C4-2B (cell line): ENCODE data around the gene PTPRT.

Experiments used
- H3K27ac ChIP-seq: fragments of 450-650 bp; 2 replicates; pipeline ENCODE4 v1.5.1; 2017
- ZFX ChIP-seq: fragments of 450-650 bp; IDR thresholded peaks from 2 replicates; pipeline ENCODE4 v1.6.1; 2017
- TF ChIP-seq, protein P1 (sequence below): fragments of 450-650 bp; conservative IDR thresholded peaks from 2 replicates; pipeline ENCODE4 v1.5.1; 2017; ENCODE audit warnings: mild to moderate bottlenecking

PTPRT gene

DNA sequence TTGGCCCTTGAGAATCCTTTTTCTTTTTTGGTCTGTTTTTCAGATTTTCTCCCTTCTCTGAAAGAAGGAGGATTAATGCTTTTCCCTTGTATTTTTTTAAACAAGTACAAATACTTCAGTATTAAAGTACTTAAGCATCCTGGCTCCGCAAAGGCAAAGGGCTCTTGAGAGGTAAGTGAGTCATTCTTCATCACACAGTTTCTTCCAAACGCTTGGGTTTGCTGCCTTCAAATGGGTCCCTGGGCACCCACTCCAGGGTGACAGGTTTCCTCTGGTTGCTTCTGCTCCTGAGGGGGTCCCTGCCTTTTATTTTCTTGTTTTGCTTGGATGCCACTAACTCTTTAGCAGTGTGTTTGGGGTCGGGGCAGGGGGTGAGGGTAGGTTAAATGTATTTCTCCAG, 437.1 kb downstream of the PTPRT start:
- TF ChIP-seq, protein P1, sequence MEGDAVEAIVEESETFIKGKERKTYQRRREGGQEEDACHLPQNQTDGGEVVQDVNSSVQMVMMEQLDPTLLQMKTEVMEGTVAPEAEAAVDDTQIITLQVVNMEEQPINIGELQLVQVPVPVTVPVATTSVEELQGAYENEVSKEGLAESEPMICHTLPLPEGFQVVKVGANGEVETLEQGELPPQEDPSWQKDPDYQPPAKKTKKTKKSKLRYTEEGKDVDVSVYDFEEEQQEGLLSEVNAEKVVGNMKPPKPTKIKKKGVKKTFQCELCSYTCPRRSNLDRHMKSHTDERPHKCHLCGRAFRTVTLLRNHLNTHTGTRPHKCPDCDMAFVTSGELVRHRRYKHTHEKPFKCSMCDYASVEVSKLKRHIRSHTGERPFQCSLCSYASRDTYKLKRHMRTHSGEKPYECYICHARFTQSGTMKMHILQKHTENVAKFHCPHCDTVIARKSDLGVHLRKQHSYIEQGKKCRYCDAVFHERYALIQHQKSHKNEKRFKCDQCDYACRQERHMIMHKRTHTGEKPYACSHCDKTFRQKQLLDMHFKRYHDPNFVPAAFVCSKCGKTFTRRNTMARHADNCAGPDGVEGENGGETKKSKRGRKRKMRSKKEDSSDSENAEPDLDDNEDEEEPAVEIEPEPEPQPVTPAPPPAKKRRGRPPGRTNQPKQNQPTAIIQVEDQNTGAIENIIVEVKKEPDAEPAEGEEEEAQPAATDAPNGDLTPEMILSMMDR: no peak
- TF ChIP-seq ZFX: no peak
- no peak overlapping the region for H3K27ac ChIP-seq

- no peak overlapping the region for H3K27ac ChIP-seq
- TF ChIP-seq, protein P1: no peak
- TF ChIP-seq ZFX: no peak
Measured at GRCh38 chr20:42749556-42749955, 440.1 kb downstream of the PTPRT start.

- H3K27ac ChIP-seq: no peak overlapping the region
- TF ChIP-seq, protein P1: no peak
- no peak for TF ChIP-seq ZFX
Measured at GRCh38 chr20:42747765-42748411, 441.8 kb downstream of the PTPRT start.

DNA sequence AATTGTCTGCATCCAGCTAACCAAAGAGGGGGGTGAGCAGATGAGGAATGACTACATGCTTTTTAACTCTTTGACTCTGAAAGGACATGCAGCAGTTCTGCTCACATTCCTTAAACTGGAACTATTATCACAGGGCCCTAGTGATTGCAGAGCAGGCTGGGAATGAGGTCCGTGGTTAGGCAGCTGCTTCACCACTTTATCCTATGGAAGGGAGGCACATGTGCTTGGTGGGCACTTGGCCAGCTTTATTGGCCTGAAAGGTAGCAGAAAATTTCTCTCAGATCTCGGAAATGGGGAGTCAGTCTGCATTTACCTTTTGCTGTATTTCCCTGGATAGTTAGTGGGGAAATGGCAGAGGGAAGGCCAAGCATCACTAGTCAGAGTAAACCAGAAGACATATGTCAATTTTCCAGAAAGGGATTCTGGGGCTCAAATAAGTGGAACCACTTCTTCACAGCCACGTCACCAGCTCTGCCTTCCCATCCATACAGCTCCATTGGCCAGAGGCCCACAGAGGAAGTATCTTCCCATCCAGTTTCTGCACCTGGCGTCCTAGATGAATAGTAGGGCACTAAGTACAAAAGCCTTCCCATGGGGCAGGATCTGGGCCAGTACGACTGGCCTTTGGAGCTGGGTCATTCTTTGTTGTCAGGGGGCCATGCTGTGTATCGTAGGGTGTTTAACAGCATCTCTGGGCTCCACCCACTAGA, 444.8 kb downstream of the PTPRT start:
- no peak for TF ChIP-seq ZFX
- TF ChIP-seq, protein P1: no peak
- no peak overlapping the region for H3K27ac ChIP-seq

DNA sequence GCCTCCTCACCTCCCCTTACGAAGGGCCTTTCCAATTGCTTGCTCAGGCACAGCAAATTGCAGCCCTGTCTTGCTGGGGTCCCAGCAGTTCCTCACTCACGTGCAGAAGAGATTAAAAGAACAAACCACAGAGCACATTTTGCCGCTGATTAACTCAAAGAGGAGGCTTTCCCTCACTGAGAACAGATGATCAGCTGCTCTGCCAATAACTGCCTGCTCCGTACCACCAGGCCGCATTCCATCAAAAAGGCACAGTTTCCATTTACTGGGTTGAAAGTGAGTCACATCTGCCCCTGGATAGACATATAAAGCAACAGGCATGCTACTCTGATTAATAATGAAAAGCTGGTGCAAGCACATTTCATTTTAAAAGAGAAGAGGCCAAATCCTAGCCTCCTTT, 446.8 kb downstream of the PTPRT start:
- H3K27ac ChIP-seq: no peak overlapping the region
- TF ChIP-seq, protein P1: no peak
- no peak for TF ChIP-seq ZFX

DNA sequence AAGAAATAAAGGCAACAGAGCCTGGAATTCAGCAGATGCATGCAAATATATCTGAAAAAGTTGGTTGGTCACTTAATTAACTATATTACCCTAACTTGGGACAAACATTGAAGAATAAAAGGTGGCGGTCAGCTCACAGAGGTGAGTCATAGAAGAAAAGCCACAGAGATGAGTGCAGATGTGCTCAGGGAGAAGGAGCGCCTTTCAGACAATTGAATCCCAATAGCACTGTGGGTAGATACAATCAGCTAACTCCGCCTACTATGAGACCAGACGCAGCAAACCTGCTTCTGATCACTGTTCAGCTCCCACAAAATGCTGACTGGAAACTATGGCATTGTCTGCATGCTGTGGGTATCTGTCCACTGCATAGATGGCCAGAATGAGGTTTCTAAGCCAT, 447.8 kb downstream of the PTPRT start:
- no peak overlapping the region for H3K27ac ChIP-seq
- TF ChIP-seq, protein P1: no peak
- TF ChIP-seq ZFX: no peak

GRCh38 chr20:42740226-42740870, 449.4 kb downstream of the PTPRT start:
- TF ChIP-seq, protein P1: no peak
- no peak for TF ChIP-seq ZFX
- no peak overlapping the region for H3K27ac ChIP-seq
